ENCODE data around the gene TRPM2. TPM values are rescaled to one million over a fixed set of nuclear protein-coding genes. Genes with fewer than 3 reads are reported as not detected.
A peak's percentile ranks its signal among the peaks of the same experiment; 100 is the strongest.

The TRPM2 gene
- total and polyA plus RNA-seq, 2 of the 8 experiments (the other 6 are each of a cell fraction or from before 2014, with no cell fraction given) = 0.27 to 0.28 TPM

DNA sequence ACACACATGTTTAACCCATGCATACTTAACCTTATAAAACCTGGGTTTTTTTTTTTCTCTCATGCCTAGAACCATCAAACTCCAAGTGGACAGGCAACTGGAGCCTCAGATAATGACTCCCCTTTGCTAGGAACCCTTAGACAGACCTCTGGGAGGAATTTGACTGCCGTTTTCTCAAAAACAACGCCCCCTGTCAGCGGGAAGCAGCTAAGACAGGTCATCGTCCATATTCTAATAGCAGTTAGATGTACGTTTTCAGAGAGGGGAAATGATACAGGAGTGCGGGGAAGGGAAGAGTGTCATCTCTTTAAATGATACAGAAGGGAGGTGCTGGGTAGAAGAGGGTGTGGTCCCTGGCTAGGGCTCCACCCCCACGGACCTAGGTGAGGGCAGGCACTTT lies 136.5 kb downstream of the TRPM2 start:
- no peak overlapping the region for H2BK120ac ChIP-seq (replicated peaks; ENCODE audit: low read depth, low read length)
- no peak overlapping the region for H2AFZ ChIP-seq (ENCODE audit: low read length)
- peaks cover 2% of the 10 kb centered on the region; the same call in 1 of the 2 replicates for H3K23me2 ChIP-seq (ENCODE audit: low read depth, low read length)
- TF ChIP-seq RAD21 (IDR thresholded peaks at IDR 0.05 in 1 of 2, conservative IDR thresholded peaks at IDR 0.05 in 1 of 2; ENCODE audit: low read depth in 2 of 2, low read length in 2 of 2) = peak; percentile 31 to 46; a peak in 3 of 4 replicates
- peak; percentile 39 to 61 (median 60) for TF ChIP-seq CTCF (IDR thresholded peaks at IDR 0.05; ENCODE audit: control extremely low read depth in 1 of 3, insufficient read depth in 1 of 3, low read depth in 1 of 3, low read length in 3 of 3)
- TF ChIP-seq, protein P1, sequence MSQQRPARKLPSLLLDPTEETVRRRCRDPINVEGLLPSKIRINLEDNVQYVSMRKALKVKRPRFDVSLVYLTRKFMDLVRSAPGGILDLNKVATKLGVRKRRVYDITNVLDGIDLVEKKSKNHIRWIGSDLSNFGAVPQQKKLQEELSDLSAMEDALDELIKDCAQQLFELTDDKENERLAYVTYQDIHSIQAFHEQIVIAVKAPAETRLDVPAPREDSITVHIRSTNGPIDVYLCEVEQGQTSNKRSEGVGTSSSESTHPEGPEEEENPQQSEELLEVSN (IDR thresholded peaks at IDR 0.05) = no peak
- 0 out of 2 replicates have a peak, but pooled peaks have one; percentile 39 for TF ChIP-seq EGR1 (IDR thresholded peaks at IDR 0.05; ENCODE audit: borderline replicate concordance, low read depth, low read length)
- no peak overlapping the region for H3K23ac ChIP-seq (ENCODE audit: insufficient read length)
- peaks cover 0 to 26% (median 10%) of the 10 kb centered on the region in 4 experiments; a peak in 4 of 8 replicates for H3K36me3 ChIP-seq (ENCODE audit: control insufficient read depth in 2 of 4, insufficient read depth in 4 of 4, low read length in 3 of 4)
- no peaks in the 10 kb centered on the region; the same call in 1 of the 2 replicates for H3K79me1 ChIP-seq (ENCODE audit: low read depth, low read length)
- no peak for FAIRE-seq
- no peak overlapping the region for H2BK15ac ChIP-seq (ENCODE audit: low read length)
- no peak overlapping the region for H4K8ac ChIP-seq (ENCODE audit: extremely low read depth, insufficient read depth, low read length)
- peaks cover 3 to 36% of the 10 kb centered on the region in 2 experiments; a peak in 3 of 4 replicates for H3K79me2 ChIP-seq (ENCODE audit: control insufficient read depth in 1 of 2, insufficient read depth in 2 of 2, low read length in 2 of 2)
- H3K56ac ChIP-seq (replicated peaks; ENCODE audit: insufficient read length, low read depth, low read length) = no peak overlapping the region
- H3K9me3 ChIP-seq (ENCODE audit: insufficient read depth in 2 of 2, low read depth in 1 of 2, low read length in 1 of 2) = peaks cover 9 to 11% of the 10 kb centered on the region in 2 experiments; a peak in 3 of 4 replicates
- no peak overlapping the region for H3K4me3 ChIP-seq (ENCODE audit: extremely low read depth in 1 of 4, insufficient read depth in 2 of 4, low read depth in 3 of 4, low read length in 4 of 4)
- WGBS, 2 experiments (ENCODE audit: extremely low coverage in 1 of 2, insufficient coverage in 1 of 2, insufficient read length in 1 of 2, insufficient replicate concordance in 2 of 2, low coverage in 1 of 2, low lambda C conversion rate in 2 of 2, missing lambda C conversion rate in 1 of 2) = 60% methylated on average over 7 of the region's 7 CpGs; no CpG with 5 or more reads in 1 of the 2 experiments
- peaks cover 0 to 5% (median 1%) of the 10 kb centered on the region in 4 experiments; a peak in 3 of 7 replicates for H3K4me1 ChIP-seq (replicated peaks in 1 of 4; ENCODE audit: control insufficient read depth in 3 of 4, insufficient read depth in 4 of 4, low read length in 3 of 4)
- H4K91ac ChIP-seq (replicated peaks; ENCODE audit: insufficient read length, low read length) = no peak overlapping the region
- no peaks in the 10 kb centered on the region for H3K27me3 ChIP-seq (replicated peaks in 1 of 4; ENCODE audit: control insufficient read depth in 3 of 4, extremely low read depth in 1 of 4, insufficient read depth in 3 of 4, low read length in 3 of 4)
- ChIA-PET CTCF (ENCODE audit: partially characterized antibody) (interaction anchor here (0.6 to 2.5 kb wide), 32 partner anchors 8 to 1385 kb away, joined by 3 to 9 read pairs (median 3); partner anchors contain the start of gene TSPEAR), POLR2A (ENCODE audit: partially characterized antibody) (interaction anchor here (0.9 kb wide), 2 partner anchors 152 to 290 kb away, joined by 3 to 4 read pairs; no protein-coding TSS in a partner anchor)
- no peak overlapping the region for H2BK12ac ChIP-seq (ENCODE audit: low read depth, low read length)
- no peak overlapping the region for H3K9ac ChIP-seq (replicated peaks in 1 of 4; ENCODE audit: extremely low read depth in 1 of 4, low read depth in 3 of 4, low read length in 3 of 4)
- H2BK5ac ChIP-seq (ENCODE audit: low read depth, low read length) = no peak overlapping the region
- H2AK5ac ChIP-seq (ENCODE audit: low read depth, low read length) = no peak overlapping the region
- no peak overlapping the region for H3K27ac ChIP-seq (ENCODE audit: low read depth, low read length)
- H2BK20ac ChIP-seq (ENCODE audit: low read length) = no peak overlapping the region
- H3K14ac ChIP-seq (ENCODE audit: insufficient read length) = no peak overlapping the region
- H4K5ac ChIP-seq (ENCODE audit: insufficient read length, low read depth, low read length) = no peak overlapping the region
- no peaks in the 10 kb centered on the region for H4K20me1 ChIP-seq (replicated peaks in 1 of 2; ENCODE audit: control insufficient read depth in 1 of 2, insufficient read depth in 2 of 2, low read length in 2 of 2)
- no peak overlapping the region for H3K4ac ChIP-seq (replicated peaks; ENCODE audit: insufficient read length, low read depth, low read length)
- no peak for DNase-seq (ENCODE audit: low read depth in 1 of 2, low spot score in 2 of 2)
- H3K4me2 ChIP-seq (ENCODE audit: insufficient read depth in 1 of 2, low read depth in 2 of 2, low read length in 2 of 2) = no peak overlapping the region
- no peak overlapping the region for H3K18ac ChIP-seq (ENCODE audit: extremely low read depth, low read length)

All from H1 (cell line).